Breast epithelium (tissue), 3 donors: Measurements from ENCODE around the gene LTB4R2.

Experiments used
- POLR2AphosphoS5 ChIP-seq, 3 donors: sonication (generic); formaldehyde crosslinking; IDR thresholded peaks; one replicate each; pipeline ENCODE4 v1.6.1; 2017; ENCODE audit warnings: antibody characterized with exemption in 3 of 3
- TF ChIP-seq, protein P1 (sequence below), 3 donors: fragments of 450-650 bp; IDR thresholded peaks; one replicate each; pipeline ENCODE4 v1.5.1; 2016 to 2017; ENCODE audit warnings: antibody characterized with exemption in 3 of 3, mild to moderate bottlenecking in 3 of 3, moderate library complexity in 3 of 3

DNA sequence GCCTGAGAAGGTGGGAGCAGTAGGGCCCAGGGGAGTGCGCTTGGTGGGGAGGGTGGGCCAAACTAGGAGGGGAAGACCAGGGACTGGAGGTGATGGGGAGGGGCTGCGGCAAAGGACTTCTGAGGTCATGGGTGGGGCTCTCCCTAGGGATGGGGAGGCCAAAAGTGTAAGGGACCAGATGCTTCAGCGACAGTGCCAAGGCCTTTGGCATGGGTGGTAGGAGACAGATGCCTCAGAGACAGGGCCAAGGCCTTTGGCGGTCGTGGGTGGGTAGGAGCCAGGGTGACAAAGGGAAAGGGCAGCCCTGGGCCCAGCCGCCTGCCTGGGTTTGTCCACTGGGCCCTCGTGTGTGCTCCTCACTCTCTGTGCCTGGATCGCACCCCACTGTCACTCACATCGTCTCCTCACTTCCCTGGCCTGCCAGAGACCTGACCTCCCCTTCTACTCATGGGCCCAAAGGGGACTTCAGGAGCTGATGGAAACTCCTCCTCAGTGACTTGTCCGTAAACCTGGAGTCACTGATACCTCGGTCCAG, 25.4 kb upstream of the LTB4R2 start:
- TF ChIP-seq, protein P1, sequence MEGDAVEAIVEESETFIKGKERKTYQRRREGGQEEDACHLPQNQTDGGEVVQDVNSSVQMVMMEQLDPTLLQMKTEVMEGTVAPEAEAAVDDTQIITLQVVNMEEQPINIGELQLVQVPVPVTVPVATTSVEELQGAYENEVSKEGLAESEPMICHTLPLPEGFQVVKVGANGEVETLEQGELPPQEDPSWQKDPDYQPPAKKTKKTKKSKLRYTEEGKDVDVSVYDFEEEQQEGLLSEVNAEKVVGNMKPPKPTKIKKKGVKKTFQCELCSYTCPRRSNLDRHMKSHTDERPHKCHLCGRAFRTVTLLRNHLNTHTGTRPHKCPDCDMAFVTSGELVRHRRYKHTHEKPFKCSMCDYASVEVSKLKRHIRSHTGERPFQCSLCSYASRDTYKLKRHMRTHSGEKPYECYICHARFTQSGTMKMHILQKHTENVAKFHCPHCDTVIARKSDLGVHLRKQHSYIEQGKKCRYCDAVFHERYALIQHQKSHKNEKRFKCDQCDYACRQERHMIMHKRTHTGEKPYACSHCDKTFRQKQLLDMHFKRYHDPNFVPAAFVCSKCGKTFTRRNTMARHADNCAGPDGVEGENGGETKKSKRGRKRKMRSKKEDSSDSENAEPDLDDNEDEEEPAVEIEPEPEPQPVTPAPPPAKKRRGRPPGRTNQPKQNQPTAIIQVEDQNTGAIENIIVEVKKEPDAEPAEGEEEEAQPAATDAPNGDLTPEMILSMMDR (IDR thresholded peaks at IDR 0.05), result no peak
- no peak for TF ChIP-seq POLR2AphosphoS5 (IDR thresholded peaks at IDR 0.05)
